ENCODE data around the gene C15orf40.

- TF ChIP-seq GATA3 (IDR thresholded peaks at IDR 0.05; ENCODE audit: low read depth, low read length), result no peak
- no peak for TF ChIP-seq GATA2 (IDR thresholded peaks at IDR 0.05; ENCODE audit: low read depth, low read length)
Observed at GRCh38 chr15:82952158-82953081, 59.0 kb downstream of the C15orf40 start, which contains the start of gene HOMER2.
